Measurements from ENCODE around the gene CLPSL2.

The CLPSL2 gene

DNA sequence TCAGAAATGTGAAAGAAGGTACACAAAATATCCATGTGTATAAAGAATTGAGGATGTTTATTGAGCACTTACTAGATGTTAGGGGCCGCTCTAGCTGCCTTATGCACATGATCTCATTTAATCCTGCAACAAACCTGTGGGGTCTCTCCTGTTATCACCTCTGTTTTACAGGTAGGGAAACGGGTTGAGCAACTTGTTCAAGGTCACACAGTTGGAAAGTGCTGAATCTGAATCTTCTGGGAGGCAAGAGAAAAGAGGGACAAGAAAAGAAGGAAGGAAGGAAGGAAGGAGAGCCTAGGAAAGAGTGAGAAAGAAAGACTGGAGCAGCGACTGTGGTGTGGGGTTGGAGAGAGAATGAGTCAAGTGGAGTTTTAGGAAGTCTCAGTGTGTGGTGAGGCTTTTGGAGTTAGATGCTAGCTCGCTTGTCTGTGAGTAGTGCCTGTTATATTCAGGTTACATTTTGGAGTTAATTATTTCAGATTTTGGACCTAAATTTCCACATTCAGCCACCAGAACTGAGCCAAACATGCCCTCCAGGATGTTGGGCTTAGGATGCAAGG, 12.1 kb downstream of the CLPSL2 start:
- DNase-seq, result no peak

GRCh38 chr6:35790683-35791082, 14.3 kb downstream of the CLPSL2 start:
- DNase-seq, result no peak

GRCh38 chr6:35794536-35795452, 18.4 kb downstream of the CLPSL2 start:
- no peak for DNase-seq

GRCh38 chr6:35795453-35796071, 19.2 kb downstream of the CLPSL2 start:
- no peak for DNase-seq

- no peak for DNase-seq
Observed at GRCh38 chr6:35796236-35796635, 19.8 kb downstream of the CLPSL2 start.

- DNase-seq, result no peak
Observed at GRCh38 chr6:35797837-35798526, 21.6 kb downstream of the CLPSL2 start.

GRCh38 chr6:35798706-35799105, 22.3 kb downstream of the CLPSL2 start:
- no peak for DNase-seq

DNA sequence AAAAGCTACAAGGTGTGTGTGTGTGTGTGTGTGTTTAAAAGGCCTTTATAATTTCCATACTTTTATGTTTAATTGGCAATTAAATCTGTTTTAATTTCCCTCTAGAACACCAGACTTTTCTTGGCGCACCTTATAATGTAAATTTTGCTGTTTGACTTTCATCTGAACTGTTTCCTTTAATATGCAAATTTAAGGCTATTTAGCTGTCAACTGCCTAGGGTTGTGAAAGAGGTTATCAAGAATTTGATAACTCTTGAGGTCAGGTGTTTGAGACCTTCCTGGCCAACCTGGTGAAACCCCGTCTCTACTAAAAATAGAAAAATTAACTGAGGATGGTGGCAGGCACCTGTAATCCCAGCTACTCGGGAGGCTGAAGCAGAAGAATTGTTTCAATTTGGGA, 24.8 kb downstream of the CLPSL2 start:
- DNase-seq, result no peak

GRCh38 chr6:35804996-35805736, 28.8 kb downstream of the CLPSL2 start, which contains the start of gene LHFPL5:
TSS of gene LHFPL5 (plus strand) at chr6:35805352. CDS start at chr6:35805671, 319 bp downstream.
- DNase-seq, result peak; percentile 72

- no peak for DNase-seq
Observed at GRCh38 chr6:35808688-35809087, 32.3 kb downstream of the CLPSL2 start.

DNA sequence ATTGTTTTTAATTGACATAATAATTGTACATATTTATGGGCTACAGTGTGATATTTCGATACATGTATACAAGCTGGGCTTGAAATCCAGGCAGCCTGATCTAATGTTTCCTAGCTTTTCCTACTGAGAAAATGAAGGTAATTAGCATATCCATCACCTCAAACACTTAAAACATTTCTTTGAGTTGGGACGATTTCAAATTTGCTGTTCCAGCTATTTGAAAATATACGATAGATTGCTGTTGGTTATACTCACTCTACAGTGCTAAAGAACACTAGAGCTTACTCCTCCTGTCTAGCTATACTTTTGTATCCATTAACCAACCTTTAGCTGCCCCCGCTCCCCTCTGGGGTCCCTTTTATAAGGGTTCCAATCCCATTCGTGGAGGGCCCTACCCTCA, 33.4 kb downstream of the CLPSL2 start:
- DNase-seq, result no peak

- no peak for DNase-seq
Observed at GRCh38 chr6:35810971-35811698, 34.7 kb downstream of the CLPSL2 start.

- DNase-seq, result no peak
Observed at GRCh38 chr6:35811699-35811995, 35.2 kb downstream of the CLPSL2 start.

GRCh38 chr6:35817515-35817914, 41.1 kb downstream of the CLPSL2 start:
- no peak for DNase-seq

- no peak for DNase-seq
Observed at GRCh38 chr6:35823601-35824000, 47.2 kb downstream of the CLPSL2 start.

- no peak for DNase-seq
Observed at GRCh38 chr6:35824552-35825192, 48.3 kb downstream of the CLPSL2 start.
